Activated T-cell treated with anti-CD3 and anti-CD28 coated beads, Interleukin-2, amount 50 U/mL, for 72 hours (primary cell): ENCODE results near the gene S100PBP. TPM values are rescaled to one million over a fixed set of nuclear protein-coding genes. Genes with fewer than 3 reads are reported as not detected.

ENCODE experiments used
- ATAC-seq, 2 donors: fragments of 150-1000 bp; cut with Tn5 transposase; replicated peaks in 1 of 2; 2 replicates each; pipeline ENCODE4 v1.10.0; 2021; ENCODE audit warnings: moderate library complexity in 2 of 2, mild to moderate bottlenecking in 1 of 2
- DNase-seq, 2 donors: peaks; one replicate each; pipeline ENCODE4 v3.0.0; 2021 to 2022; ENCODE audit warnings: mixed read lengths in 1 of 2
- H3K27ac Mint-ChIP-seq: one replicate; pipeline ENCODE4 v1.8.0; 2022; ENCODE audit warnings: mild to moderate bottlenecking, moderate library complexity, mixed read lengths
- H3K27me3 Mint-ChIP-seq: one replicate; pipeline ENCODE4 v1.8.0; 2022; ENCODE audit warnings: low read depth, mixed read lengths
- H3K36me3 Mint-ChIP-seq, 2 donors: one replicate each; pipeline ENCODE4 v1.8.0; 2022; ENCODE audit warnings: mixed read lengths in 2 of 2, mild to moderate bottlenecking in 1 of 2; ENCODE audit not compliant: insufficient read depth in 2 of 2
- H3K4me1 Mint-ChIP-seq: one replicate; pipeline ENCODE4 v1.8.0; 2022; ENCODE audit warnings: low read depth, mixed read lengths
- H3K4me3 Mint-ChIP-seq, 2 donors: one replicate each; pipeline ENCODE4 v1.8.0; 2022; ENCODE audit warnings: mild to moderate bottlenecking in 2 of 2, mixed read lengths in 2 of 2, moderate library complexity in 2 of 2
- H3K9me3 Mint-ChIP-seq, 2 donors: one replicate each; pipeline ENCODE4 v1.8.0; 2022; ENCODE audit warnings: mixed read lengths in 2 of 2
- total RNA-seq, 2 donors: library from RNA; stranded (reverse); gene quantifications; one replicate each; pipeline ENCODE4 v1.2.3, GENCODE V29; 2022

Gene S100PBP
- total RNA-seq = 10 to 100 TPM; 45.5 to 52.9 TPM

- ATAC-seq (peak; percentile 96 to 97), DNase-seq (peak; percentile 100)
- Mint-ChIP-seq H3K27ac (peak within 1 kb of the TSS; percentile 95), H3K4me1 (peaks cover 54% of the 10 kb centered on the region), H3K4me3 (peak within 1 kb of the TSS; percentile 95 to 97), H3K36me3 (peaks cover 17 to 43% of the 10 kb centered on the region in 2 donors), H3K27me3 (no peaks in the 10 kb centered on the region), H3K9me3 (no peaks in the 10 kb centered on the region)
These were observed at the start of gene S100PBP, which contains the start of gene YARS1 for GRCh38 chr1:32817159-32817814. Gene S100PBP (plus strand): TSS chr1:32817653. CDS start chr1:32826100, 8,447 bp downstream. Gene YARS1 (minus strand): TSS chr1:32817358. CDS start chr1:32817244, 114 bp downstream.

- DNase-seq (no peak), ATAC-seq (peak; percentile 1 to 4)
- Mint-ChIP-seq H3K27ac (no peak overlapping the region), H3K4me3 (no peak overlapping the region), H3K9me3 (no peaks in the 10 kb centered on the region), H3K4me1 (no peaks in the 10 kb centered on the region), H3K27me3 (no peaks in the 10 kb centered on the region), H3K36me3 (no peaks in the 10 kb centered on the region)
These were observed 49.2 kb upstream of the S100PBP start for GRCh38 chr1:32768110-32768850.

GRCh38 chr1:32769524-32770220 lies 47.8 kb upstream of the S100PBP start:
- peak in 1 of 2 donors; percentile 5 for ATAC-seq
- Mint-ChIP-seq H3K9me3 (no peaks in the 10 kb centered on the region), H3K4me3 (no peak overlapping the region), H3K36me3 (peaks cover 0 to 4% of the 10 kb centered on the region in 2 donors), H3K27me3 (no peaks in the 10 kb centered on the region), H3K27ac (no peak overlapping the region), H3K4me1 (peaks cover 13% of the 10 kb centered on the region)
- DNase-seq = no peak

GRCh38 chr1:32770221-32770731 lies 47.2 kb upstream of the S100PBP start:
- Mint-ChIP-seq H3K27ac (no peak overlapping the region), H3K9me3 (no peaks in the 10 kb centered on the region)

GRCh38 chr1:32770741-32771548 lies 46.5 kb upstream of the S100PBP start:
- Mint-ChIP-seq H3K36me3 (peaks cover 0 to 4% of the 10 kb centered on the region in 2 donors), H3K27me3 (no peaks in the 10 kb centered on the region), H3K4me1 (peaks cover 22% of the 10 kb centered on the region), H3K4me3 (no peak overlapping the region), H3K9me3 (no peaks in the 10 kb centered on the region), H3K27ac (no peak overlapping the region)
- DNase-seq (no peak), ATAC-seq (no peak)

More at GRCh38 chr1:32770221-32770731, 47.2 kb upstream of the S100PBP start:
- DNase-seq = no peak
- Mint-ChIP-seq H3K4me1 (peaks cover 15% of the 10 kb centered on the region), H3K36me3 (peaks cover 0 to 4% of the 10 kb centered on the region in 2 donors), H3K27me3 (no peaks in the 10 kb centered on the region), H3K4me3 (no peak overlapping the region)
- peak; percentile 3 to 6 for ATAC-seq

- Mint-ChIP-seq H3K27me3 (no peaks in the 10 kb centered on the region), H3K4me3 (no peak overlapping the region), H3K9me3 (no peaks in the 10 kb centered on the region), H3K4me1 (peaks cover 28% of the 10 kb centered on the region), H3K27ac (no peak overlapping the region), H3K36me3 (peaks cover 0 to 8% of the 10 kb centered on the region in 2 donors)
- DNase-seq (no peak), ATAC-seq (no peak)
These were observed 45.7 kb upstream of the S100PBP start for GRCh38 chr1:32771561-32772280.

- Mint-ChIP-seq H3K27me3 (no peaks in the 10 kb centered on the region), H3K36me3 (peaks cover 0 to 8% of the 10 kb centered on the region in 2 donors), H3K27ac (no peak overlapping the region), H3K4me1 (peaks cover 28% of the 10 kb centered on the region), H3K9me3 (no peaks in the 10 kb centered on the region), H3K4me3 (no peak overlapping the region)
- peak in 1 of 2 donors; percentile 3 for ATAC-seq
- no peak for DNase-seq
These were observed 45.0 kb upstream of the S100PBP start for GRCh38 chr1:32772281-32773017.

- Mint-ChIP-seq H3K36me3 (peaks cover 1 to 9% of the 10 kb centered on the region in 2 donors), H3K27me3 (no peaks in the 10 kb centered on the region), H3K4me1 (peaks cover 33% of the 10 kb centered on the region), H3K9me3 (no peaks in the 10 kb centered on the region), H3K4me3 (no peak overlapping the region), H3K27ac (no peak overlapping the region)
- DNase-seq = peak; percentile 73 to 83
- ATAC-seq = peak; percentile 67 to 69
These were observed 44.3 kb upstream of the S100PBP start for GRCh38 chr1:32773018-32773763.

GRCh38 chr1:32773764-32774463 lies 43.5 kb upstream of the S100PBP start:
- Mint-ChIP-seq H3K27ac (no peak overlapping the region), H3K36me3 (peaks cover 1 to 13% of the 10 kb centered on the region in 2 donors)
- ATAC-seq = peak in 1 of 2 donors; percentile 1

GRCh38 chr1:32774464-32774808 lies 43.0 kb upstream of the S100PBP start:
- no peak overlapping the region for H3K27ac Mint-ChIP-seq

More at GRCh38 chr1:32773764-32774463, 43.5 kb upstream of the S100PBP start:
- DNase-seq = no peak
- no peaks in the 10 kb centered on the region for H3K27me3 Mint-ChIP-seq
- H3K4me3 Mint-ChIP-seq = no peak overlapping the region
- H3K9me3 Mint-ChIP-seq = no peaks in the 10 kb centered on the region
- peaks cover 33% of the 10 kb centered on the region for H3K4me1 Mint-ChIP-seq

More at GRCh38 chr1:32774464-32774808, 43.0 kb upstream of the S100PBP start:
- H3K9me3 Mint-ChIP-seq = no peaks in the 10 kb centered on the region
- no peaks in the 10 kb centered on the region for H3K27me3 Mint-ChIP-seq
- ATAC-seq (no peak), DNase-seq (no peak)
- peaks cover 33% of the 10 kb centered on the region for H3K4me1 Mint-ChIP-seq
- peaks cover 1 to 14% of the 10 kb centered on the region in 2 donors for H3K36me3 Mint-ChIP-seq
- no peak overlapping the region for H3K4me3 Mint-ChIP-seq
